ENCODE data around the gene PCMTD2.

Gene PCMTD2

DNA sequence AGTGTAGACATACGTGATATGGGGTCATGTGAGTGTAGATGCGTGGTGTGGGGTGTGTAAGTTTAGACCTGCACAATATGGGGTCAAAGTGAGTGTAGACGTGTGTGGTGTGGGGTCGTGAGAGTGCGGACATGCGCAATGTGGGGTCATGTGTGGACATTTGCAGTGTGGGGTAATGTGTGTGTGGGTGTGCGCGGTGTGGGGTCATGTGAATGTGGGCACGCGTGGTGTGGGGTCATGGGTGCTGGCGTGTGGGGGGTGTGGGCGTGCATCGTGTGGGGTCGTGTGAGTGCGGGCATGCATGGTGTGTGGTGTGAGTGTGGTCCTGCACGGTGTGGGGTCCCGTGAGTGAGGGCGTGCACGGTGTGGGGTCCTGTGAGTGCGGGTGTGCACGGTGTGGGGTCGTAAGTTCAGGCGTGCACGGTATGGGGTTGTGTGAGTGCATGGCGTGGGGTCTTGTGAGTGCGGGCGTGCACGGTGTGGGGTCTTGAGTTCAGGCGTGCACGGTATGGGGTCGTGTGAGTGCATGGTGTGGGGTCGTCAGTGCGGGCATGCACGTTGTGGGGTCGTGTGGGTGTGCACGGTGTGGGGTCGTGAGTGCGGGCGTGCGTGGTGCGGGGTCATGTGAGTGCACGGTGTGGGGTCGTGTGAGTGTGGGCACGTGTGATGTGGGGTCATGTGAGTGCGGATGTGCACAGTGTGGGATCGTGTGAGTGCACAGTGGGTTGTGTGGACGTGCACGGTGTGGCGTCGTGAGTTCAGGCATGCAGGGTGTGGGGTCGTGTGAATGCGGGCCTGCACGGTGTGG lies 14.3 kb downstream of the PCMTD2 start:
- Histone ChIP-seq H3K36me3 (peaks cover 60% of the 10 kb centered on the region), H3K27ac (no peak overlapping the region), H3K4me3 (ENCODE audit: low read depth in 1 of 2, low read length in 1 of 2) (no peak overlapping the region), H3K9me3 (no peaks in the 10 kb centered on the region), H3K4me1 (ENCODE audit: control insufficient read depth in 1 of 2, insufficient read depth in 1 of 2, low read depth in 1 of 2, low read length in 1 of 2) (no peaks in the 10 kb centered on the region), H3K27me3 (no peaks in the 10 kb centered on the region)
- TF ChIP-seq, protein P1, sequence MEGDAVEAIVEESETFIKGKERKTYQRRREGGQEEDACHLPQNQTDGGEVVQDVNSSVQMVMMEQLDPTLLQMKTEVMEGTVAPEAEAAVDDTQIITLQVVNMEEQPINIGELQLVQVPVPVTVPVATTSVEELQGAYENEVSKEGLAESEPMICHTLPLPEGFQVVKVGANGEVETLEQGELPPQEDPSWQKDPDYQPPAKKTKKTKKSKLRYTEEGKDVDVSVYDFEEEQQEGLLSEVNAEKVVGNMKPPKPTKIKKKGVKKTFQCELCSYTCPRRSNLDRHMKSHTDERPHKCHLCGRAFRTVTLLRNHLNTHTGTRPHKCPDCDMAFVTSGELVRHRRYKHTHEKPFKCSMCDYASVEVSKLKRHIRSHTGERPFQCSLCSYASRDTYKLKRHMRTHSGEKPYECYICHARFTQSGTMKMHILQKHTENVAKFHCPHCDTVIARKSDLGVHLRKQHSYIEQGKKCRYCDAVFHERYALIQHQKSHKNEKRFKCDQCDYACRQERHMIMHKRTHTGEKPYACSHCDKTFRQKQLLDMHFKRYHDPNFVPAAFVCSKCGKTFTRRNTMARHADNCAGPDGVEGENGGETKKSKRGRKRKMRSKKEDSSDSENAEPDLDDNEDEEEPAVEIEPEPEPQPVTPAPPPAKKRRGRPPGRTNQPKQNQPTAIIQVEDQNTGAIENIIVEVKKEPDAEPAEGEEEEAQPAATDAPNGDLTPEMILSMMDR (IDR thresholded peaks at IDR 0.05), result no peak

DNA sequence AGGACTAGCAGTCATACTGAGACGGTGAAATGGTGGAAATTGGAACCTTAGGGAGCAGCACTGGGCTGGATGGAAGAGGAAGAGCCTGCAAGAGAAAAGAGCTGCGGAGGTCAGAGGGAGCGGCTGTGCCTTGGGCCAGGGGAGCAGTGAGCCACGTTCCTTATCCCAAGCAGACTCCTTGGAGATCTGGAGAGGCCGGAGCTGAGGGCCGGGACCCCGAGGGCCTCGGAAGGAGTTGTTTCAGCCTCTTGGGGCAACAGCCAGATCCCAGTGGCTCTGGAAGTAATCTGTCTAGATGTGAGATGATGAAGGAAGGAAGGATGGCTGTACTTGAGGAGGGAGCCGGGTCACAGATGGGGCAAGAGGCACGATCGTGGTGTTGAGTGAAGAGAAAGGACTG lies 16.1 kb downstream of the PCMTD2 start:
- H3K27ac ChIP-seq, result no peak overlapping the region
- no peaks in the 10 kb centered on the region for H3K4me1 ChIP-seq (ENCODE audit: control insufficient read depth in 1 of 2, insufficient read depth in 1 of 2, low read depth in 1 of 2, low read length in 1 of 2)
- H3K9me3 ChIP-seq, result no peaks in the 10 kb centered on the region
- TF ChIP-seq, protein P1 (IDR thresholded peaks at IDR 0.05), result no peak
- no peak overlapping the region for H3K4me3 ChIP-seq (ENCODE audit: low read depth in 1 of 2, low read length in 1 of 2)
- peaks cover 53% of the 10 kb centered on the region for H3K36me3 ChIP-seq
- no peaks in the 10 kb centered on the region for H3K27me3 ChIP-seq

DNA sequence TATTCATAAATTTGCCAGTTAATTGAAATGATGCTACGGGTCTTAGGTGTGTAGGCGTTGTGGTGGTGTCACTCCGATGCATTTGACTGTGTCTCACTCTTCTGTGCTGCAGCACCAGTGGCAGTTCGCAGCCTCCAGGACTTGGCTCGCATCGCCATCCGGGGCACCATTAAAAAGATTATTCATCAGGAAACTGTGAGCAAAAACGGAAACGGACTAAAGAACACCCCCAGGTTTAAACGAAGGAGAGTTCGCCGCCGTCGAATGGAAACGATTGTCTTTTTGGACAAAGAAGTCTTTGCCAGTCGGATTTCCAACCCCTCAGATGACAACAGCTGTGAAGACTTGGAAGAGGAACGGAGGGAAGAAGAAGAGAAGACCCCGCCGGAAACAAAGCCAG lies 17.6 kb downstream of the PCMTD2 start:
- Histone ChIP-seq H3K4me1 (ENCODE audit: control insufficient read depth in 1 of 2, insufficient read depth in 1 of 2, low read depth in 1 of 2, low read length in 1 of 2) (no peaks in the 10 kb centered on the region), H3K27ac (no peak overlapping the region), H3K36me3 (peaks cover 40% of the 10 kb centered on the region), H3K27me3 (no peaks in the 10 kb centered on the region), H3K4me3 (ENCODE audit: low read depth in 1 of 2, low read length in 1 of 2) (no peak overlapping the region), H3K9me3 (no peaks in the 10 kb centered on the region)
- TF ChIP-seq, protein P1 (IDR thresholded peaks at IDR 0.05), result no peak

DNA sequence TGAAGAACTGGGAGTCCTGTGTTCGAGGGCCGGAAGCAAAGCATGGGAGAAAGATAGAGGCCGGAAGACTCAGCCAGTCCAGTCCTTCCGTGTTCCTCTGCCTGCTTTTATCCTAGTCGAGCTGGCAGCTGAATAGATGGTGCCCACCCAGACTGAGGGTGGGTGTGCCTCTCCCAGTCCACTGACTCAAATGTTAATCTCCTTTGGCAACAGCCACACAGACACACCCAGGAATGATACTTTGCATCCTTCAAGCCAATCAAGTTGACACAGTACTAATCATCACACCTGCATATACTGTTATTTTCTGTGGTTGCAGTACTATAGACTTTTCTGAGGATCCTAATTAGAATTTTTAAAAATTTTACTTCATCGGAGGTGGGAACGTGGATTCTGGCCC lies 21.3 kb downstream of the PCMTD2 start:
- TF ChIP-seq, protein P1 (IDR thresholded peaks at IDR 0.05), result no peak
- Histone ChIP-seq H3K4me3 (ENCODE audit: low read depth in 1 of 2, low read length in 1 of 2) (no peak overlapping the region), H3K4me1 (ENCODE audit: control insufficient read depth in 1 of 2, insufficient read depth in 1 of 2, low read depth in 1 of 2, low read length in 1 of 2) (no peaks in the 10 kb centered on the region), H3K27ac (no peak overlapping the region), H3K36me3 (peaks cover 29% of the 10 kb centered on the region), H3K9me3 (no peaks in the 10 kb centered on the region), H3K27me3 (no peaks in the 10 kb centered on the region)

DNA sequence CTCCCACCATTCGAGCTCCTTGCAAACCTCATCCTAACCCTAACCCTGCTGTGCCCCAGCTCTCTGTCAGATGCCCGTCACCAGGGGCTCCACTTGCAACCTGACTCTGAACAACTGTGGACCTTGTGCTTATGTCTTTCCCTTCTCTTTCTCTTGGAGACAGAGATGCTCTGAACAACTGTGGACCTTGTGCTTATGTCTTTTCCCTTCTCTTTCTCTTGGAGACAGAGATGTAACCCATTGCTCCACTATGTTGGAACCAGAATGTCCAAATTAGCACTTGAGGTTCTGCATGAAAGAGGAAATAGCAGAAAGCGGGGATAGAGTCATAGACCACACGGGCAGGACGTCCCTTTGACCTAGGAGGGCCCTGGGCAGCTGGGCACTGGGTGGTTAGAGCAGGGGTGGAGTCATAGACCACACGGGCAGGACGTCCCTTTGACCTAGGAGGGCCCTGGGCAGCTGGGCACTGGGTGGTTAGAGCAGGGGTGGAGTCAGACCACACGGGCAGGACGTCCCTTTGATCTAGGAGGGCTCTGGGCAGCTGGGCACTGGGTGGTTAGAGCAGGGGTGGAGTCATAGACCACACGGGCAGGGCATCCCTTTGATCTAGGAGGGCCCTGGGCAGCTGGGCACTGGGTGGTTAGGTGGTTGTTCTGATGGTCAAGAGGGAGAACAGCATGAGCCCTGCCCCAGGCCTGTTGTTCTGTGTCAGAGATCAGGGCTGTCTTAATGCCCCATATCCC lies 22.2 kb downstream of the PCMTD2 start:
- peaks cover 25% of the 10 kb centered on the region for H3K36me3 ChIP-seq
- TF ChIP-seq, protein P1 (IDR thresholded peaks at IDR 0.05), result no peak
- H3K27ac ChIP-seq, result no peak overlapping the region
- H3K4me1 ChIP-seq (ENCODE audit: control insufficient read depth in 1 of 2, insufficient read depth in 1 of 2, low read depth in 1 of 2, low read length in 1 of 2), result no peaks in the 10 kb centered on the region
- no peaks in the 10 kb centered on the region for H3K9me3 ChIP-seq
- H3K4me3 ChIP-seq (ENCODE audit: low read depth in 1 of 2, low read length in 1 of 2), result no peak overlapping the region
- no peaks in the 10 kb centered on the region for H3K27me3 ChIP-seq
